NCI-H2029 treated with DMSO at 0.1 percent for 48 hours (cell line): ENCODE results near the gene UXS1.

Experiments
- DNase-seq: peaks from one replicate; lab custom pipeline; 2025; lab: John Stamatoyannopoulos, UW

UXS1 gene

DNA sequence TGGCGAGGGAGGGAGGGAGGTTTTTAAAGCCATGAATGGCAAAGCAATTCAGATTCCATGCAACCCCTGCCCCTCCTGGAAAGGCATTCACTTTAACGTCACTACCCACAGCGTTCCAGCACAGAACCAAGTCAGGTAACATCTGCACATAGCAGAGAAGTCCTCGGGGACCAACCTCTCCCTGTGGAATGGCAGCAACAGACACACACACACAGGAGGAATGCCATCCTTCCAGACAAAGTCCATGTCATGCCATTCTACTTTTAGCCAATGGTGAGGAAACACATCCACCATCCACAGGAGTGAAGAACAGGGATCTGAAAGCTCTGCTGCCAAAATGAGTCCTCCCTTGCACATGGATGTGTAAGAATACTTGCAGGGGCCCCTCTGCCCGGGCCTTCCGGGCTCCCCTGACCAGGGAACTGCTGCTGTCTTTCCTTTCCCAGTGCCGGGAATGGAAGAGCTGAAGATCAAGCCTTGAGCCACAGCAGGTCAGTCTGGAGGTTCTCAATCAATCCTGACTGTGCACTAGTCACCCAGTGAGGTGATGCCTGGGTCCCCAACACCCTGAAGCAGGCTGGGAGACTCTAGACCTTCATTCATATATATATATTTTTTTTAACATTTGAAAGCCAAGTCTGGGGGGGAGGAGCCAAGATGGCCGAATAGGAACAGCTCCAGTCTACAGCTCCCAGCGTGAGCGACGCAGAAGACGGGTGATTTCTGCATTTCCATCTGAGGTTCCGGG, 63.7 kb downstream of the UXS1 start:
- no peak for DNase-seq

DNA sequence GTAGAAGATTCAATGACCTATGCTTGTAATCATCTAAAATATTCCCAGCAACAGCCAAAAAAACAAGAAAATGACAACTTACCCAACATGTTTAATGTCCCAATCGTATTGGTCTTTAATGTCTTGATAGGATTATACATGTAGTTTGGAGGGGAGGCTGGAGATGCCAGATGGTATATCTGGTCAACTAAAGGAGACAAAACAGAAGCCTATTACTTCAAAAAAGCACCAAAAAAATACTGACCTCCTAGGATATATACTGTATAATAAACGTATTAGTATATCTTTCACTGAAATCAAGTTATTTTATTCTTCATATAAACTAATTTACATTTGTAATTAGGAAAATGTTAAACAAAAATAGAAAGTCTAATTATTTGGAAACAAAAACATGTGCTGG, 64.5 kb downstream of the UXS1 start:
- no peak for DNase-seq

DNA sequence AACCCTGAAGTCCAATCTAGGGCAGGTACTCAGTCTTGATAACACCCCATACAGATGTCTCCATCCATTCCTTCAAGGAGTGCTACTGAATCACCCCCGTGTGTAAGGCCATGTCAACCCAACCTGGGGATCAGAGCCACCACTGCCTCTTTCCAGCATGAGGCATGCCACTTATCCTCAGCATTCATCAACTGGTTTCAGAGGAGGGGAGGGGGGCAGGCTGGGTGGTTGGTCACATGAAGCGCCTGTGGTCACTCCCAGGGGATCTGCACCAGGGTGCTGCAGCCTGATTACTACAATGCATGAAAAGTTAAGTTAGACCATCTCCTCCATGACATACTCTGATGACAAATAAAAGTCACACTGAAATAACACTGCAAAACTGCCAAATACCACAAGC, 65.0 kb downstream of the UXS1 start:
- DNase-seq: no peak

DNA sequence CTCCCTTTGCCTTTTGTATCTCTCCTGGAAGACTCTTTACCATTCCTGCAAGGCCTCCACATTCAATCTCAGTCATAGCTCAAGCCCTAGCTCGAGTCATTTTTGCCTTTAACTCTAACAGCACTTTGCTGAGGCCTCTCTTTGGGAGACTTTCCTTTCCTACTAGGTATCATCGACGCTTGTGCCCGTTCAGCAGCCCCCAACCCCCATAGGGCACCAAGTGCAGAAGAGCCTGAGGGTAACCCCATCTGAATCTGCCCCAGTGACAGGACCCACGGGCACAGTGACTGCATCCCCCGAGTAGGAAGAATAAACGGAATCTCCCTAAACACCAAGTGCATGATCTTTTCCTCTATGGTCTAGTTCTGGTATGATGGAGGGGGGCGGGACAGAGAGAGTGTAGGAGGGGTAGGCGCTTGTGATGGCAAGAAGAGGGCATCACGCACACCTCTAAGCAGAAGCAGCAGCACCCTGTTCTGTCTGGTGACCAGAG, 66.3 kb downstream of the UXS1 start:
- DNase-seq: no peak

DNA sequence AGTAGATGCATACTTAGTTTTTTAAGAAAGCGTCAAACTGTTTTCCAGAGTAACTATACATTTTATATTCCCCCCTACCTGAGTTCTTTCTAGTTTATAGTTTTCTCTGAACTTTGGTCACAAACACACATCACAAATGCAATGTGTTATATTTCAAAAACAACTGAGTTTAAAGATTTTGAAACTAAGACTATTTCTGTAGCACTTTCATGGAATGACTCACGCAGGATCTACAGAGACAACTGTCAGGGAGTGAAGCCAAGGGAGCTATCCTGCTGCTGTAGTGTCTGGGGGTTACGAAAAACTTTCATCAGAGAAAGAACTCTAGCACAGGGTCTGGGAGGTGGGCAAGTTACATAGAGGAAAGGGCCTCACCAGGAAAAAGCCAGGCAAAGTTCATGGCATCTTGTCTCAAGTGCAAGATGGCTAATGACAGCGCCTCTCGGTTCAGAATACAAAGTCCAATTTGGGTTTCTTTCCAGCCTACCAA, 66.8 kb downstream of the UXS1 start:
- DNase-seq: no peak

DNA sequence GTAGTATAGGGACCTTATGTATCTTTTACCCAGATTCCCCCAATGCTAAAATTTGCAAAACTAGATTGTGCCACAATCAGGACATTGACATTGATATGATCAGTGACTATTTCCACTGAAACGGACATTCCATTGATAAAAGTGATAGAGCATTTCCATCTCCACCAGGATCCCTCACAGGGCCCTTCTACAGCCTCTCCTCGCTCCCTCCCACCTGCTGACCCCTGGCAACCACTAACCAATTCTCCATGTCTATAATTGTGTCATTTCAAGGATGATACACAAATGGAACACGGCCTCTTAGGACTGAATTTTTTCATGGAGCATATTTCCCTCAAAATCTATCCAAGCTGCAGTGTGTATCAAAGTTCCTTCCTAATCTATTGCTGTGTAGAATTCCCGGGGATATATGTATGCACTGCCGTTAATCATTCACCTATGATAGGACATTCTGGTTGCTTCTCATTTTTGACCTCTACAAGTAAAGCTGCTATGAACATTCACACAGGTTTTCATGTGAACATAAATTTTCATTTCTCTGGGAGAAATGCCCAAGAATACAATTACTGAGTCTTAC, 67.3 kb downstream of the UXS1 start:
- DNase-seq: no peak

DNA sequence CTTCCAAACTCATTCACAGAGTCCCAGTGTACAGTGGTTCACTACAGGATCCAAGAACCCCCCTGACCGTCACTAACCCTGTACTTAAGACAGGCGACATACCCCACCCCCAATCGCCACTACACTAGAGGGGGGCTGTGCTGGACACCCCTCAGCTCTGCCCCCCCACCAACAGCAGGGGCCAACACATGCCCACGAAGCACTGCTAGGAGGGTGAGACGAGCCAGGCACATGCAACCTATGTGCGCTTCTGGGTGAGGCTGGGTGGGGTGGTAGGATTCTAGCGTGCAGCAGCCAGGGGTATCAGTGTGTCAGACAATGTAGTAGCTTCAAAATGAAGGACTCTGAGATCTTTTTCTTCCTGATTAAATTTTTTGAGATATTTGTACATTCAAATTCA, 67.8 kb downstream of the UXS1 start:
- DNase-seq: no peak

DNA sequence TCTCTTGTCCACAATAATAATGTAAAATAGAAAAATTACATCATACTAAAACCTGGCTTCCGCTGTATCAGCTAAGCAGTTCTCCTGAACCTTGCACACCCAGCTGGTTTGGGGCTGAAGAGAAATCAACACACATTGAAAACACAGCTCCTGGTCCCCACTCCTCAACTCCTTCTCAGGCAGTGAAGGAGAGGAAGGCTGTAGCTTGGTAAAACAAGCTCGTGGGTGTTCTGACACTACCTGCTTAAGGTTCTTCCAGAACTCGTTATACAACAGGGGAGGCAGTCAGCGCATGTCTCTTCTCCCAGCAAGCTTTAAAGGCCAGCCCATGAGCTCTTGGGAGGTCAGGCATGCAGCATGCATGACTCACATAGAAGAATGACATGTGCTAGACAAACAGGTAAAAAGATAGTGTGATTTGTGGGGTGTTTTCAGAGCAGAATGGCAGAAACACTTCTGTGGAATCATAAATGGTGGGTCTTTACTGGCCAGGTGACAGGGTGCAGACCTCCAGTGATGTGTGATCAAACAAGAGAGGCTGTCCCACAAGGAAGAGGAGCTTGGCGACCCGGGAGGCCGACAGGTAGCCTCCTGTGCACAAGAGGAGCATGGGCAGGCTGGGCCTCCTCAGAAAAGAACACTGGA, 69.1 kb downstream of the UXS1 start:
- no peak for DNase-seq

DNA sequence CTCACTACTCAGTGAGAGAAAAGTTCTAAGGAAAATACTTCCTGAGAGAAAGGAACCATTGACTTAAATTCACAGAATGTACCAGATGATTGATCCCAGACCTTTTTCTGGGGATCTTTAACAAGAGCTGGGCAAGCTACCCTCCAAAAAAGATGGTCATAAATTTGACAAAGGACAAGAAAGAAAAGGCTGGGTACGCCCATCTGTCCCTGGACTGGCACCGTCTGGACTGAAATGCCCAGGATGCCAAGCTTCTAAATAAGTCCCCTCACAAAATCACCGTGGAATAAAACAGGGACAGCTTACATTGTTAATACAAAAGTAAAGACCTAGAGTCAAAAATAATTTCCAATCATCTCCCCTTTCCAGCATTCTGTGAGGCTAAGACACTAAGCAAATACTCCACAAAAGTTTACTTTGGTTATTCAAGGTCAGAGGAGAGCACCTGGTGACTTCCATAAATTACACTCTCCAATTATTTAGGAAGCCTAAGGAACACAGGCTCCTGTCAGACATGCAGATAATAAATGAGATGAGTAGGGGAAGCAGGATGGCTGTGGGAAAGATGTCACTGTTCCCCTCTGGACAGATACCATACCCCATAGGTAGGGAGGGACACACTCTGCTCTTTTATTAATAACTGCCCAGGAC, 69.9 kb downstream of the UXS1 start:
- DNase-seq: no peak

DNA sequence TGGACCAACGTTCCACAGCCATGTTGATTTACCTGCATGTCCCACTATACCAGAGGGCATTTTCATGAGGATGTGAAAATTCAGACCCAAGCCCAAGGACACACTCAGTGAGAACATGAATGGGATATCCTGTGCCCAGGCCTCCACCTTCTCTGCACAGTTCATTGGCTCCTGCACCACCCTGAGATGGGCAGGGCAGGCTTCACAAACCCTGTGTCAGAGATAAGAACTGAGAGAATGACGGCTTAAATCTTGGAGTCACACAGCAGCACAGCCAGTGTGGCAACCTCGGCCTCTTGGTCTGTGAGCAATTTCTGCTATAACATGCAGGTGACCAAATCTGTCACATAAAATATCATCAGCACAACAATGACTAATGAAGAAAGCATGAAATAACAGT, 71.9 kb downstream of the UXS1 start:
- DNase-seq: no peak

DNA sequence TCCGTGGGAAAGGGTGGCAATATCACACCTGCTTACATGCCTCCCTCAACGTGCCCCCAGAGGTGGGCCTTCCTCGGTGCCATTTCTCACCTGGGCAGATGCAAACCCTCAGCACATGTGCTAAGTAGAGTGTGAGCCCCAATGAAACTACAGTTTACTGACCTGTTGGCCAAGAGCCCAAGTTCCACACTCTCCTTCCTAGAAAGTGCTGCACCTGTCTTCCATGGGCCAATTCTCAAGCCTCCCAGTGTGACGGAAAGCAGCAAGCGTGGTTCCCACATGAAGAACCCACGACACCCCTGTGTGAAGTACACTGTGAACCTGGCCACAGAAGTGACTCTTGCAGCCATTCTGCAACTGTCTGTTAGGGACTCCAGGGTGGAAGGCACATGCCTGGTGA, 73.7 kb downstream of the UXS1 start:
- no peak for DNase-seq

DNA sequence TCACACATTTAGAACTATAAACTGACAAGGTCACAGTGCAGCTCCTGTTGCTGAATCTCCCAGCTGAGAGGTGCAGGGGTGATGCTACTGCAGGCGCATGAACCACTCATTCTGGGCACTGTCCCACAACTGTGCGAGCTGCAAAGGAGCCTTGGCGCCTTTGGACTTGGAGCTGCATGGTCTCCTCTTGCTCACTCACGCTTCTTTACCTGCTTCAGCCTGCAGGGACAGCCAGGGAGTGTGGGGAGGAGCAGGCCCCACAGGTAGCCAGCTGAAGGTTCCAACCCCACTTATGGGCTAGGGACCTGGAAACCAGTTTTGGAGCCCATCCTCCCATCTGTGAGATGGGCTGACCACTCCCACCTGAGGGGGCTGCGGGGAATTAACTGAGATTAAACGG, 75.0 kb downstream of the UXS1 start:
- DNase-seq: no peak

DNA sequence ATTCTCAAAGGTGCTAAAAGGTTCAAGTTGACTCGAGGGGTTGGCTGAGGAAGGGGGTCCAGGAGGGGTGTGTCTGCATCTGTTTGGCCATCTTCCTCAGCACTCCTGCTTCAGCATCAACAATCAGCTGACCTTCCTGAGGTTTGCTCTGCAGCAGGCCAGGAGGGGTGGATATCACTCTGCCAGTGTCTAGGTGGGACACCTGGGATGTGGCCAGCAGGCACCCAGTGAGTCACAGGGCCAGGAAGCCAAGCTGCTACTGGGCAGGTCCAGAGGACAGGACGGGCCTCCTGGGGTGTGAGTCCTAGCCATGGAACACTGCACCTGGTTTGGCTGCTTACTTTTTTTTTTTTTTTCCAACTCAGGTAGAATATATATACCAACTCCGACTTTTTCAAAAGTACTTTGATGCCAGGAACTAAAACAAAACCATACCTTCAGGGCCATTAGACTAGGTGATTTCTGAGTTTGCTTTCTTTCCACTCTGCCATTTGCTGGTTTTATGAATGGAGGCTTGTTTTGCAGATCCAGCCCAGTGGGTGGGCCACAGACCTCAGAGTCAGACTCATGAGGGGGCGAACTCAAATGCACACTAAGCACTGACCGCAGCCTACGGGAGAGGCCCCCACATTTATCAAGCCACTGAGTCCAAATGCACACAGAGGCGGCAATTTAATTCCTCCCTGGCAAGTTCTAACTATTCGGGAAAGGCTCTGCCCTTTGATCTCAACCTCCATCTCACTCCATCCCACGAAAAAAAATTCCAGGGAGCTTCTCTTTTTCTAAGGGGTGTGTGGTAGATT, 76.0 kb downstream of the UXS1 start:
- no peak for DNase-seq

DNA sequence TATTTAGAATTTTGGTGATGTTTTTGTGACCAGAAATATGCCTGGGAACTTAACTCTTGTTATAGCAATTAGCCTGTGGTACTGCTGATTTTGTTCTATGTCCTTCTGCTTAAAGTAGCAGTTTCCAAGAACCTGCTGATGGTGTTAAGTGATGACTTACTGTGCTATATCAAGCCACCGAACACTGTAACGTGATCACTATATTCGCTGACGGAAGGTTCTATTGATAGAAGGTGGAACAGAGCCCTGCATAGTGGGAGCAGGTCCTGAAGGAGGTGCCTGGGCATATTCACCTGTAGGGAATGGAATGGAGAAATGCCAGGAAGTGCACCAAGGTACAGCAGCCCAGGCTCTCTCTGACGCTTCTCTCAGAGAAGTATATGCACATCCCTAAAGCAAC, 76.8 kb downstream of the UXS1 start:
- DNase-seq: no peak

DNA sequence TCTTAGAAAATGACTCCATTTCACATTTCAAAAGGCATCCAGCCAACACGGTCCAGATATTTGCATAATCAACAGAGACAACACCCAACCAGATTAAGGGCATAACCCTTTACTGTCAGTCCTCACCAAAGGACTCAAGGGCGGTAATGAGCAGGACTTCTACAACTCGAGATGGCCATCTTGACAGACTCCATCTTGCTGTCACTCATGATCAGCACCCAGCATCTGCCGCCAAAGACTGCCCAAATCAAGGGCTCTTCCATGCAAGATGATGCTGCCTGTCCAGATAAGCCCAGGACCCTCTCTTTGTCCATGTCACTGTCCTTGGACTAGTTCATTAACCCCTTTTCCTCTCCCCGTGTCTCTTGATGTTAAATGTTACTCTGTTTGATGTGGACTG, 77.9 kb downstream of the UXS1 start:
- no peak for DNase-seq

DNA sequence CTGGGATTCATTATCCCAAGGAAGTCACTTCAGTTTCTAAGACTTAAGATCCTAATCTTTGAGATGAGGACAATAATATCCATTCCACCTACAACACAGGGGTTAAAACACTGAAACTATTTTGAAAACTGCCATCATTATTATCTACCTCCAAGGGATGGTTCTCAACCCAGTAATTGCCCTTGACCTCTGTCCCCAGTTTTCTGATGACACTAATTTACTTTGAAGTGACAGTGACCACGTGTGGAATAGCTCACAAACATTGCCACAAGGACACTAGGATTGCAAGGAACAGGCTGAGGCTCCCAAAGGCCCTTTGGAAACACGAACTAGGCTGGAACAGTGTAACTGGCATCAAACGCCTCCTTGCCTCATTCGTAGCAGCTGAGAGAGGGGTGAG, 78.4 kb downstream of the UXS1 start:
- no peak for DNase-seq

DNA sequence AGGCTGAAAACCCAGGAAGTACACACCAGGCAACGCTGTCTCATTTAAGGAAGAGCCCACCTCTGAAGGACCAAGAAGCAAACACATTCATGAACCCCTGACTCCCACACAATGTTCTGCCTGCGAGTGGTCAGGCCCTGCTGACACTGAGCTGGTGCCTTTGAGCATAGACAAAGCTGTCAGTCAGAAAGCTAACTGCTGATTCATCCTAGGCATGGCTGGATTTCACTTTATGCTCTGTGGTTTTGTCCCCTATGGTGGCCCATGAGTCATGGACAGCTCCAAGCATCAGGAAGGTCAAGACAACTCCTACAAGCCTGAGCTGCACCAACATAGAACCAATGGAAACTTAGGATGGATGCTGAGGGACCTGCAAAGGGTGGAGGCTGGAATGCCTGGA, 78.9 kb downstream of the UXS1 start:
- DNase-seq: no peak

DNA sequence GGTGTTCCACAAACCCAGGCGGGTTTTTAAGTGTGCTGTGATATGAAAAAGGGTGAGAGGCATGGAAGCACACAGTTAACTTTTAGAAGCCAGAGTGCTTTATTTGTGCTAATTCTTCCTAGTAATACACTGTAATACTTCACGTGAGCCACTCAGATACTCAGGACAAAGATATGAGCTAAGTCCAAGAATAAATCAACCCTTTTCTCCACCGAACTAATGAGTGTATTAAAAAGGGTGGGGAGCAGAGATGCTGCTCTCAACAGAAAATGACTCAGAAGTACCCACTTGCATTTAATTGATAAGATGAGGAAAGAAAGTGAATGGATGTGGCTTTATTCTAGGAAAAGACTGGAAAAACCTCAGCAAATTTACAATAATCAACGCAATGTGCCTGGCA, 79.9 kb downstream of the UXS1 start:
- DNase-seq: no peak

DNA sequence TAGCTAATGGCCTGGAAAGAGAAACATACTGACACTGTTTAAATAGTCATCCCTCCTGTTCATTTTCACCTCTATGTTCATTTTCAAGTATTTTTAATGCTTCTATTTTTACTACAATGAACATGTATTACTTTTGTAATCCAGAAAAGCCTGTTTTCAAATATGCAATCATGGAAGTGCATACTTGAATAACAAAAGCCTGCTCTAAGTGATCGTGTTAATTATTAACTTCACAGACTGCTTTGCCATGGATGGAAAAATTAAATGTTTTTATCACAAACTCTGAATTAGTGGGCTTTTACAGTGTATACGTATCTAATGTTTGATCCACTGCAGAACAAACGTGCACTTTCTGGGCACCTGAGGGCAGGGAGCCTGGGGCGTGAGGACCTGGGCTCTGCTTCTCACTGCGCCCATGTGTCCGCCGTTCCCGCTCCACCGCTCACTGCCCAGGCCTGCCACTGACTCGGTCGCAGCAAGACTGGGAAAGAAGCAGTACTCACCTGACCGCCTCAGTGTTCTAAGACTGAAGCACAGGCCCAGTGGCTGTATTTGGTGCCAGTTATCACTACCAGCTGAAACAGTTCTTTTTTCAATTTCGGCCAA, 80.6 kb downstream of the UXS1 start:
- DNase-seq: no peak

DNA sequence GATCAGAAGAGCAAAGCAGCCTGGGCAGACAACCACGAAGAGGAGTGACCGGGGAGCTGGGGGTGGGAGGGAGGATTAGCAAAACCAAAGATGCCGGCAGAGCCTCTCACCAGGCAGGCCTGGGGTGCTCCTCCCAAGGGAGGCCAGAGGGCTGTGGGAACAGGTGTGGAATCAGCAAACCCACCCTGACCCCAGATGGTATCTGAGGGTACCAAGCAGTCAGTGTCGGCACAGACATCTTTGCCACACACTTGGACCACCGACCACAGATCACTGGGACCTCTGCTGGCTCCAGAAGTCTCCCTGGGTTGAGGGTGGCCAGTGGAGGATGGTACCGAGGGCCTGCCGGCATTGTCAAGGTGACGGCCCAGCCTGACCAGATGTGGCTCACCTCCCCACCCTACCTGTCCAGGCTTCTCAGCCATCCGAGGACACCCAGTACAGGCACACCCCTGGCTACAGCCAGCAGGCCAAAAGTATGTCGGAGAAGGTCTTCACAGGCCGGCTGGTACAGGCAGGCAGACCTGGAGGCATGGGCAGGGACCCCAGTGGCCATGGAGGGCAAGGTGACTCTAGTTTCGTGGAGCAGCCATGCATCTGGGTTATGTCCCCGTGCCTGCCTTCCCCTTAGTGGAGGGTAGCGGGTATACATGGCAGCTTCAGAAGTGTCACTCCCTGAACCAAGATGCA, 82.1 kb downstream of the UXS1 start:
- DNase-seq: no peak
